ENCODE results near the gene MRPS16. TPM values are rescaled to one million over a fixed set of nuclear protein-coding genes. Genes with fewer than 3 reads are reported as not detected.

MRPS16 gene
- total RNA-seq, 4 donors from 2014 or later = 30.3 to 50.3 (median 43.8) TPM

DNA sequence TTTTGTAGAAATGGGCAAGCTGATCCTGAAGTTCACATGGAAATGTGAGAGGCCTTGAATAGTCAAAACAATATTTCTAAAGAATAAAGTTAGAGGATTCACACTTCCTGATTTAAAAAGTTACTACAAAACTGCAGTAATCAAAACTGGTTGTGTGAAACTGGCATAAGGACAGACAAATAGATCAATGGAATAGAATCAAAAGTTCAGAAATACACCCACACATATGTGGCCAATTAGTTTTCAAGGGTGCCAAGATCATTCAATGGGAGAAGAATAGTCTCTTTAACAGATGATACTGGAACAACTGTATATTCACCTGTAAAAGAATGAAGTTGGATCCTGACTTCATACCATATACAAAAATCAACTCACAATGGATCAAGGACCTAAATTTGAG, 33.1 kb downstream of the MRPS16 start:
- Histone ChIP-seq H3K9me3 (no peaks in the 10 kb centered on the region), H3K4me1 (no peaks in the 10 kb centered on the region), H3K36me3 (peaks cover 19% of the 10 kb centered on the region), H3K4me3 (no peak overlapping the region), H3K27me3 (no peaks in the 10 kb centered on the region), H3K27ac (no peak overlapping the region)
- no peak for DNase-seq (ENCODE audit: low spot score in 2 of 2)
- TF ChIP-seq POLR2A (IDR thresholded peaks at IDR 0.05) (no peak), POLR2AphosphoS5 (IDR thresholded peaks at IDR 0.05) (no peak), EP300 (IDR thresholded peaks at IDR 0.05) (no peak)
- TF ChIP-seq, protein P1, sequence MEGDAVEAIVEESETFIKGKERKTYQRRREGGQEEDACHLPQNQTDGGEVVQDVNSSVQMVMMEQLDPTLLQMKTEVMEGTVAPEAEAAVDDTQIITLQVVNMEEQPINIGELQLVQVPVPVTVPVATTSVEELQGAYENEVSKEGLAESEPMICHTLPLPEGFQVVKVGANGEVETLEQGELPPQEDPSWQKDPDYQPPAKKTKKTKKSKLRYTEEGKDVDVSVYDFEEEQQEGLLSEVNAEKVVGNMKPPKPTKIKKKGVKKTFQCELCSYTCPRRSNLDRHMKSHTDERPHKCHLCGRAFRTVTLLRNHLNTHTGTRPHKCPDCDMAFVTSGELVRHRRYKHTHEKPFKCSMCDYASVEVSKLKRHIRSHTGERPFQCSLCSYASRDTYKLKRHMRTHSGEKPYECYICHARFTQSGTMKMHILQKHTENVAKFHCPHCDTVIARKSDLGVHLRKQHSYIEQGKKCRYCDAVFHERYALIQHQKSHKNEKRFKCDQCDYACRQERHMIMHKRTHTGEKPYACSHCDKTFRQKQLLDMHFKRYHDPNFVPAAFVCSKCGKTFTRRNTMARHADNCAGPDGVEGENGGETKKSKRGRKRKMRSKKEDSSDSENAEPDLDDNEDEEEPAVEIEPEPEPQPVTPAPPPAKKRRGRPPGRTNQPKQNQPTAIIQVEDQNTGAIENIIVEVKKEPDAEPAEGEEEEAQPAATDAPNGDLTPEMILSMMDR (IDR thresholded peaks at IDR 0.05) = no peak

DNA sequence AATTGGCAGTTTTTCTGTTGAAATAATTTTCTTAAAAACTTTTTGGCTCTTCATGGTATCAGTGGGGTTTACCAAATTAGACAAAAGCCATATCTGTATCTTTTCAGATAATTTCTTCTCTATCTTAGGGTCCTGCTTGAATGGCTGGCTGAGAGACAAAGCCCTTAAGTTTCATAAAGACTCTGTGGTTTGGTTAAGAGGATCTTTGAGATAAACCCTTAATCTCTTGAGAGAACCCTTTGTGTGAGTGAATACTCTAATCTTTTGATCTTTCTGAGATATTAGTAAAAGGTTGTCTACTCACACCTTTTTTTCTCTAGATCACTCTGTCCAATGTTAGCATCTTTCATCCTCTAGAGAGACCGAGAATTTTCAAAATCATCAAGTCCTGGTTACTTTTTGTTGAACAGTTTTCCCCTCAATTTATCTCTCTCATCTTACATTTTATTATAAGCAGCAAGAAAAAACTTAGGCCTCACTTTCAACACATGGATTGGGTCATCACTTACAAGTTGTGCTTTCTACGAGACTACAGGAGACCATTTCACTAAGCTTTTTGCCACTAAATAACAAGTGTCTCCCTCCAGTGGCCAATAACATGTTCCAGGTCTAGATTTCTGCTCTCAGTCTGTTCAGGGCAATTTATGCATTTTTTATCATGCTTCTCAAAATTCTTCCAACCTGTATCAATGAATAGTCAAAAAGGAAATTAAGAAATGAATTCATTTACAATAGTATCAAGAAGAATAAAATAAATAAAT, 33.8 kb downstream of the MRPS16 start:
- WGBS = 91% methylated on average over 2 of the region's 2 CpGs
- H3K36me3 ChIP-seq = peaks cover 19% of the 10 kb centered on the region
- H3K4me1 ChIP-seq = no peaks in the 10 kb centered on the region
- TF ChIP-seq POLR2AphosphoS5 (IDR thresholded peaks at IDR 0.05) (no peak), POLR2A (IDR thresholded peaks at IDR 0.05) (no peak), EP300 (IDR thresholded peaks at IDR 0.05) (no peak)
- TF ChIP-seq, protein P1 (IDR thresholded peaks at IDR 0.05) = no peak
- no peaks in the 10 kb centered on the region for H3K27me3 ChIP-seq
- no peak overlapping the region for H3K4me3 ChIP-seq
- no peak for DNase-seq (ENCODE audit: low spot score in 2 of 2)
- H3K9me3 ChIP-seq = no peaks in the 10 kb centered on the region
- H3K27ac ChIP-seq = no peak overlapping the region

DNA sequence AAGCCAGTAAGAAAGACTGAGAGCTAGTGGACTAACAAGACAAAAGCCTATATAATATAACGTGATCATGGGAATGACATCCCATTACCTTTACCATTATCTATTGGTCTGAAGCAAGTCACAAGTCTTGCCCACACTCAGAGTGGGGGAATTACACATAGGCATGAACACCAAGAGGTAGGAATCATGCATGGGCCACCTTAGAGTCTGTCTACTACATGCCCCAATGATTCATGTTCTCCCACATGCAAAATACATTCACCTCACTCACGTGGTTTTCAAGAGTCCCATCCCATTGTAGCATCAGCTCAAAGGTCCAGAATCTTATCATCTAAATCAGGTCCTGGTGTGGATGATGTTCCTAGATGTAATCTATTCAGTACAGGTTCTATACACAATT, 34.8 kb downstream of the MRPS16 start:
- WGBS = 98% methylated on average over 2 of the region's 2 CpGs
- DNase-seq (ENCODE audit: low spot score in 2 of 2) = no peak
- Histone ChIP-seq H3K4me1 (no peaks in the 10 kb centered on the region), H3K36me3 (peaks cover 19% of the 10 kb centered on the region), H3K27me3 (no peaks in the 10 kb centered on the region), H3K27ac (no peak overlapping the region), H3K9me3 (no peaks in the 10 kb centered on the region), H3K4me3 (no peak overlapping the region)
- TF ChIP-seq POLR2A (IDR thresholded peaks at IDR 0.05) (no peak), POLR2AphosphoS5 (IDR thresholded peaks at IDR 0.05) (no peak), EP300 (IDR thresholded peaks at IDR 0.05) (no peak)
- TF ChIP-seq, protein P1 (IDR thresholded peaks at IDR 0.05) = no peak

DNA sequence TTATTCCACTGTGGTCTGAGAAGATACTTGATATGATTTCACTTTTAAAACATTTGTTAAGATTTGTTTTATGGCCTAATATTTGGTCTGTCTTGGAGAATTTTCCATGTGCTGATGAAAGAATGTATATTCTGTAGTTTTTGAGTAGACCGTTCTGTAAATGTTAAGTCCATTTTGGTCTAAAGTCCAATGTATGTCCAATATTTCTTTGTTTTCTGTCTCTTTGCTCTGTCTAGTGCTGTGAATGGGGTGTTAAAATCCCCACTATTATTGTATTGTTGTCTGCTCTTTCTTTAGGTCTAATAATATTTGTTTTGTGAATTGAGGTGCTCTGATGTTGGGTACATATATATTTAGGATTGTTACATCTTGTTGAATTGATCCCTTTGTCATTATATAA, 36.7 kb downstream of the MRPS16 start:
- no peaks in the 10 kb centered on the region for H3K9me3 ChIP-seq
- TF ChIP-seq EP300 (IDR thresholded peaks at IDR 0.05) (no peak), POLR2A (IDR thresholded peaks at IDR 0.05) (no peak), POLR2AphosphoS5 (IDR thresholded peaks at IDR 0.05) (no peak)
- TF ChIP-seq, protein P1 (IDR thresholded peaks at IDR 0.05) = no peak
- peaks cover 24% of the 10 kb centered on the region for H3K36me3 ChIP-seq
- H3K27me3 ChIP-seq = no peaks in the 10 kb centered on the region
- no peak overlapping the region for H3K4me3 ChIP-seq
- no peak for DNase-seq (ENCODE audit: low spot score in 2 of 2)
- no peak overlapping the region for H3K27ac ChIP-seq
- H3K4me1 ChIP-seq = no peaks in the 10 kb centered on the region
- 98% methylated on average over 1 of the region's 1 CpG for WGBS

DNA sequence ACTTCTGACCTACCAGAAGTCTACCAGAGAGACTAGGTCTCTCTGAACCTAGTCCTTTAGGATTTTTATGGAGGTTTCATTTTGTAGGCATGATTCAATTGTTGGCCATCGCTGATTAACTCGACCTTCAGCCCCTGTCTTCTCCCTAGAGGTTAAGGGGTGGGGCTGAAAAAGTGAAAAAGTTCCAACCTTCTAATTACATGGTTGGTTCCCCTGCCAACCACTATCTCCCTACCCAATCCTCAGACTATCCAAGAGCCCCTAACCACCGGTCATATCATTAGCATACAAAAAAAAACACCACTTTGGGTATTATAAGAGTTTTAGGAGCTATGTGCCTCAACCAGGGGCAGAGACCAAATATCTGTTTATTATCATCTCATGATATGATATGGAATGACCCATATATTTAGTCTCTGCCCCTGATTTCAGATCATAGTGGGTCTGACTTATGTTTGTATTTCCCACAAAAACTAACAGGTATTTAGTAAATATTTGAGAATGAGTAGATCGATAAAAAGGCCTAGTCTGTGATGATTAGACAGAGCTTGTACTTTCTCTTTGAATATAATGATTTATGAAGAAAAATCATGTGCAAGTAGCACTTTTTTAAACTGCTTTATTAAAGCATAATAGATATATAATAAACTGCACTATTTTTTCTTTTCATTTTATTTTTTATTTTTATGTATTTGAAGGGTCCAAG, 41.2 kb downstream of the MRPS16 start:
- WGBS = 88% methylated on average over 4 of the region's 4 CpGs
- no peak for DNase-seq (ENCODE audit: low spot score in 2 of 2)
- Histone ChIP-seq H3K27ac (no peak overlapping the region), H3K27me3 (no peaks in the 10 kb centered on the region), H3K4me1 (no peaks in the 10 kb centered on the region), H3K36me3 (peaks cover 19% of the 10 kb centered on the region), H3K4me3 (no peak overlapping the region), H3K9me3 (no peaks in the 10 kb centered on the region)
- TF ChIP-seq POLR2A (IDR thresholded peaks at IDR 0.05) = no peak

Data from suprapubic skin (tissue), 4 donors.